Esophagus squamous epithelium (tissue), 5 donors: ENCODE results near the gene COX6B2. TPM values are rescaled to one million over a fixed set of nuclear protein-coding genes. Genes with fewer than 3 reads are reported as not detected.

Experiments used
- DNase-seq: peaks from one replicate; lab custom pipeline; 2025; lab: John Stamatoyannopoulos, UW
- H3K27ac ChIP-seq, 4 donors: fragments of 200-600 bp; sonication (generic); one replicate each; pipeline ENCODE4 v1.5.1; 2016 to 2019; ENCODE audit warnings: mild to moderate bottlenecking in 1 of 4
- H3K27me3 ChIP-seq, 4 donors: fragments of 200-600 bp; sonication (generic); 1 replicate in 3 of 4; 2 replicates in 1 of 4; pipeline versions ENCODE4 v1.5.1 to v1.6.0; 2017 to 2021; ENCODE audit warnings: antibody characterized with exemption in 1 of 4
- H3K36me3 ChIP-seq, 3 donors: fragments of 200-600 bp; sonication (generic); one replicate each; pipeline ENCODE4 v1.5.1; 2016 to 2019
- H3K4me1 ChIP-seq, 3 donors: fragments of 200-600 bp; sonication (generic); one replicate each; pipeline ENCODE4 v1.5.1; 2017 to 2019
- H3K4me3 ChIP-seq, 4 donors: fragments of 200-600 bp; sonication (generic); 1 replicate in 3 of 4; 2 replicates in 1 of 4; pipeline ENCODE4 v1.5.1; 2016 to 2019; ENCODE audit warnings: mild to moderate bottlenecking in 2 of 4, moderate library complexity in 1 of 4
- H3K9me3 ChIP-seq, 3 donors: fragments of 200-600 bp; sonication (generic); one replicate each; pipeline ENCODE4 v1.5.1; 2016 to 2019
- CTCF ChIP-seq, 6 experiments: fragments of 450-650 bp in 4 of 6; fragments of 200-600 bp in 2 of 6; sonication (generic) in 2 of 6; IDR thresholded peaks; one replicate each; pipeline ENCODE4 v1.5.1; 2016 to 2019; ENCODE audit warnings: antibody characterized with exemption in 6 of 6, mild to moderate bottlenecking in 4 of 6, moderate library complexity in 4 of 6
- POLR2A ChIP-seq, 4 donors: fragments of 450-650 bp; IDR thresholded peaks; one replicate each; pipeline ENCODE4 v1.6.1; 2017; ENCODE audit warnings: antibody characterized with exemption in 4 of 4, mild to moderate bottlenecking in 4 of 4, moderate library complexity in 3 of 4
- WGBS, 2 donors: methylation state at CpG; one replicate each; pipeline ENCODE4 v1.1.5; 2018; 5-methylcytosine and 5-hydroxymethylcytosine counted together
- intact Hi-C: fragments of 100-400 bp; cut with DNase I; formaldehyde crosslinking; loops from one replicate; pipeline ENCODE4 v1.15.0; 2022
- total RNA-seq, 4 donors: library from RNA; depleted of rRNA; stranded (reverse); fragments of >200 nt; gene quantifications; one replicate each; pipeline ENCODE4 v1.1.0, GENCODE V29; 2016
- donor health status: DM: yes; HTN: yes; CAD: no.

Gene COX6B2
- total RNA-seq, 4 donors from 2014 or later, result 0.66 to 1.4 (median 0.95) TPM; not detected in 1

DNA sequence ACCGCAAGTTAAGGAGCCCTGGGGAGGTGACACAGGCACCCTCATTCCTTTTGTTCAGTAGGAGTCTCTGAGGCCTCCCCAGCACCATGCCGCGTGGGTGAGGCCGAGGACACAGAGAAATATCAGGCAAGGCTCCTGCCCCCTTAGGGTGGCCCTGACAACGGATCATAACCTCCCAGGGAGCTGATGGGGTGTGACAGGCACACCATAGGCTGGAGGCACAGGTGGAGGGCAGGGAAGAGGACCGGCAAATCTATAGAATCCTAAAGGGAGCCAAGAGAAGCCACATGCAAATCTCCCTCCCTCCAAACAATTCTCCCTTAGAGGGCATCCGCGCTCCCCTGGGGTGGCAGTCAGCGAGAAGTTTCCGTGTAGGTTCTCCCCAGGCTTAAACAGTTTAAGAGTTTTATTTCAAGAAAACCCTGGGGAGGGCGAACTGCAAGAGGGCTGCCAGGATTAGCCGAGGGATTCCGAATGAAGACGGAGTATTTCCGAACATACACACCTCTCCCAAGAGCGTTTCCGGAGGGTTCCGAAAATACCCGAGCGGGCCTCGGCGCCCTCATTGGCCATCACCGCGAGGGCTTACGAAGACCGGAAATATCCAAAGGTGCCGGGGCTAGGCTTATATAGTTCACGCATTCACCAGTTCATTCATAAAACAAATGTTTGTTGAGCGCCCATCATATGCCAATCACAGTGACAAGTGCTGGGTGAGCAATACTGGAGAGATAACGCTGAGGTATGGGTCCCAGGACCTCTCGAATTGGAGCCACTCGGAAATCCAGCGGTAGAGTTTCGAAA is 30.6 kb upstream of the COX6B2 start:
- Histone ChIP-seq H3K27ac (peak overlapping the region; percentile 86 to 97 (median 93)), H3K9me3 (no peaks in the 10 kb centered on the region), H3K36me3 (peaks cover 6 to 38% (median 18%) of the 10 kb centered on the region in 3 donors), H3K4me1 (peaks cover 34 to 66% (median 49%) of the 10 kb centered on the region in 3 donors), H3K4me3 (peak overlapping the region; percentile 74 to 97 (median 88)), H3K27me3 (no peaks in the 10 kb centered on the region)
- WGBS, 2 donors, result 0 to 35% methylated on average over 4 to 28 of the region's 34 CpGs
- intact Hi-C loops, result no loop called here
- DNase-seq, result peak; percentile 78
- TF ChIP-seq POLR2A (IDR thresholded peaks at IDR 0.05) (peak in 1 of 4 donors; percentile 50), CTCF (IDR thresholded peaks at IDR 0.05) (no peak)

- intact Hi-C loops, result no loop called here
- Histone ChIP-seq H3K36me3 (peaks cover 6 to 30% (median 16%) of the 10 kb centered on the region in 3 donors), H3K4me3 (peak within 1 kb of the TSS; percentile 74 to 97 (median 88)), H3K27me3 (no peaks in the 10 kb centered on the region), H3K9me3 (no peaks in the 10 kb centered on the region), H3K27ac (peak within 1 kb of the TSS; percentile 86 to 97 (median 93)), H3K4me1 (peaks cover 34 to 58% (median 43%) of the 10 kb centered on the region in 3 donors)
- WGBS, 2 donors, result 12 to 31% methylated on average over 7 to 10 of the region's 72 CpGs
- no peak for DNase-seq
- TF ChIP-seq POLR2A (IDR thresholded peaks at IDR 0.05) (peak in 1 of 4 donors; percentile 46), CTCF (IDR thresholded peaks at IDR 0.05) (peak in 2 of 6 experiments; percentile 2 to 4)
These were observed 29.8 kb upstream of the COX6B2 start, which contains the start of gene TMEM238 for GRCh38 chr19:55384131-55384919. Gene TMEM238 (minus strand): TSS chr19:55384292. CDS start chr19:55384259, 33 bp downstream.

- H3K4me3 ChIP-seq, result peak overlapping the region; percentile 74 to 97 (median 88)
- H3K36me3 ChIP-seq, result peaks cover 6 to 22% (median 9%) of the 10 kb centered on the region in 3 donors
- H3K27me3 ChIP-seq, result no peaks in the 10 kb centered on the region
- H3K27ac ChIP-seq, result peak overlapping the region; percentile 86 to 97 (median 93)
- TF ChIP-seq POLR2A (IDR thresholded peaks at IDR 0.05) (peak in 1 of 4 donors; percentile 24), CTCF (IDR thresholded peaks at IDR 0.05) (peak in 3 of 6 experiments; percentile 18 to 34 (median 29))
- DNase-seq, result no peak
- H3K9me3 ChIP-seq, result no peaks in the 10 kb centered on the region
- intact Hi-C loops, result no loop called here
- H3K4me1 ChIP-seq, result peaks cover 30 to 50% (median 34%) of the 10 kb centered on the region in 3 donors
- WGBS, 2 donors, result 18 to 19% methylated on average over 12 to 13 of the region's 88 CpGs
These were observed 29.0 kb upstream of the COX6B2 start for GRCh38 chr19:55383279-55384130.

DNA sequence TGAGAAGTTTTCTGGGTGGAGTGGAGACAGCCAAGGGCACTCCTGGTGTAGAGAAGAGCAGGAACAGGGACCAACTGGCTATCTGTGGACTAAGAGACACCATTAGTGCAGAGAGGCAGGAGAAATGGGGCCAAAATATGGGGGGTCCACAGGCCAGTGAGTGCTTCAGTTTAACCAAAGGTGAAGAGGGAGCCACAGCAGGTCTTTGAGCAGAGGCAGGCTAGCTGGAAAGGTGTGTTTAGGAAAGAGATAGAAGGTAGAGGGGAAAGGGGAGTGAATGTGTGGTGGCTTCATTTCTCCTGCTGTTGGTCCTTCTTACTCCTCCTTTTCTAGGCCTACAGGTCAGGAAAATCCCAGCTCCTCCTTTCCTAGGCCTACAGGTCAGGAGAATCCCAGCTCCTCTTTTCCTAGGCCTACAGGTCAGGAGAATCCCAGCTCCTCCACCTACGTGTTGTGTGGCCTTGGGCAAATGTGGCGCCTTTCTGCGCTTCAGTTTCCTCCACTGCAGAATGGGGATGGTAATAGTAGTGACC is 28.1 kb upstream of the COX6B2 start:
- Histone ChIP-seq H3K9me3 (no peaks in the 10 kb centered on the region), H3K4me3 (no peak overlapping the region), H3K27ac (no peak overlapping the region), H3K27me3 (peaks cover 0 to 6% (median 0%) of the 10 kb centered on the region in 4 donors), H3K36me3 (peaks cover 0 to 13% (median 0%) of the 10 kb centered on the region in 3 donors), H3K4me1 (peaks cover 21 to 45% (median 25%) of the 10 kb centered on the region in 3 donors)
- intact Hi-C loops, result no loop called here
- no peak for DNase-seq
- 90 to 93% methylated on average over 3 of the region's 3 CpGs for WGBS, 2 donors
- TF ChIP-seq POLR2A (IDR thresholded peaks at IDR 0.05), result no peak
